SU-DHL-6 (cell line): Measurements from ENCODE around the gene MYL12A.

Experiments used
- H2AFZ ChIP-seq: fragments of 200-600 bp; sonication (generic); 2 replicates; pipeline ENCODE4 v1.6.1; 2014; ENCODE audit warnings: low read depth, mild to moderate bottlenecking, moderate library complexity, mixed read lengths, antibody characterized with exemption, low read length; ENCODE audit not compliant: severe bottlenecking
- H3F3A ChIP-seq: fragments of 200-600 bp; shearing (Covaris generic); 2 replicates; pipeline ENCODE4 v1.6.0; 2016; ENCODE audit warnings: antibody characterized with exemption, mild to moderate bottlenecking; ENCODE audit not compliant: insufficient read depth
- H3K27ac ChIP-seq: fragments of 200-600 bp; sonication (generic); 2 replicates; pipeline ENCODE4 v1.5.1; 2016; ENCODE audit warnings: low read depth, mild to moderate bottlenecking, low read length, moderate library complexity, mixed read lengths
- H3K27me3 ChIP-seq: fragments of 200-600 bp; sonication (generic), shearing (Covaris generic); 2 replicates; pipeline ENCODE4 v1.6.0; 2014; ENCODE audit warnings: mild to moderate bottlenecking, low read length
- H3K36me3 ChIP-seq: fragments of 200-600 bp; sonication (generic); 2 replicates; pipeline ENCODE4 v1.6.1; 2014; ENCODE audit warnings: mild to moderate bottlenecking, low read length, mixed read lengths
- H3K4me2 ChIP-seq: fragments of 300-600, 200-600 bp; shearing (Covaris generic), sonication (generic); 2 replicates; pipeline ENCODE4 v1.6.0; 2014; ENCODE audit warnings: low read length, low read depth, mild to moderate bottlenecking; ENCODE audit not compliant: poor library complexity, severe bottlenecking
- H3K4me3 ChIP-seq: fragments of 200-600 bp; sonication (generic); 2 replicates; pipeline ENCODE4 v1.5.1; 2014; ENCODE audit warnings: antibody characterized with exemption, low read length, mild to moderate bottlenecking, mixed read lengths; ENCODE audit not compliant: insufficient read depth, poor library complexity, severe bottlenecking
- H3K79me2 ChIP-seq: fragments of 200-600 bp; sonication (generic); 2 replicates; pipeline ENCODE4 v1.6.1; 2014; ENCODE audit warnings: mild to moderate bottlenecking, low read length, moderate library complexity; ENCODE audit not compliant: insufficient read depth
- H3K9ac ChIP-seq: fragments of 200-600 bp; sonication (generic); 2 replicates; pipeline ENCODE4 v1.7.0; 2014; ENCODE audit warnings: mild to moderate bottlenecking, low read length
- H3K9me2 ChIP-seq: fragments of 200-600 bp; sonication (generic); replicated peaks from 2 replicates; pipeline ENCODE4 v1.6.1; 2014; ENCODE audit warnings: low read length; ENCODE audit not compliant: insufficient read depth
- H3K9me3 ChIP-seq: fragments of 200-600 bp; sonication (generic); 2 replicates; pipeline ENCODE4 v1.6.1; 2014; ENCODE audit warnings: low read length, mixed read lengths; ENCODE audit not compliant: insufficient read depth
- H4K20me1 ChIP-seq: fragments of 200-600 bp; sonication (generic); 2 replicates; pipeline ENCODE4 v1.6.1; 2014; ENCODE audit warnings: low read depth, mild to moderate bottlenecking, antibody characterized with exemption, low read length, moderate library complexity, mixed read lengths
- EZH2phosphoT487 ChIP-seq: fragments of 200-600 bp; sonication (generic), shearing (Covaris generic); conservative IDR thresholded peaks from 2 replicates; pipeline ENCODE4 v1.6.1; 2018; ENCODE audit warnings: mild to moderate bottlenecking, antibody characterized with exemption, low read length, moderate library complexity, mixed read lengths
- TF ChIP-seq, protein P1 (sequence below): fragments of 200-600 bp; sonication (generic); IDR thresholded peaks from one replicate; pipeline ENCODE4 v1.5.1; 2017; ENCODE audit warnings: antibody characterized with exemption, mild to moderate bottlenecking, low read length, moderate library complexity; ENCODE audit not compliant: insufficient read depth, poor library complexity, severe bottlenecking

Gene MYL12A

DNA sequence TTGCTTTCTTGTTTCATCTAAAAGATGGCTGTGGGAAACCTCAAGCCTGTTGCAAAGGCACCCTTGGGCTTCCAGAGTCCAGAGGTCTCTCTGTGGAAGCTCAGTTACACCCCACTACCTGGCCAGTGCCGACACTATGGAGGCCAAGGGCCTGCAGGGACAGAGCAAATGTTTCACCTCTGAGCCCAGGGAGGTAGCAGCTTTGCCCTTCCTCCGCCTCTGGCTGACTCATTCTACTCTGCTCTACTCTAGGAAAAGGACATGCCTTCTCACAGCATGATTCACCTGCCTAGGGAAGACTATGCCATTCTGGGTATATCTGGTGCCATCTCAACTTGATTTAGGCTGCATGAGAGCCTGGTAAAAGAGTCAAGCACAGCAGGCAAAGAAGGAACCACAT is 40.0 kb upstream of the MYL12A start:
- H3K9me2 ChIP-seq, result no peaks in the 10 kb centered on the region
- H3K4me2 ChIP-seq, result no peak overlapping the region
- H3K27ac ChIP-seq, result no peak overlapping the region
- no peaks in the 10 kb centered on the region for H3F3A ChIP-seq
- no peak overlapping the region for H3K9ac ChIP-seq
- H3K79me2 ChIP-seq, result no peaks in the 10 kb centered on the region
- TF ChIP-seq, protein P1, sequence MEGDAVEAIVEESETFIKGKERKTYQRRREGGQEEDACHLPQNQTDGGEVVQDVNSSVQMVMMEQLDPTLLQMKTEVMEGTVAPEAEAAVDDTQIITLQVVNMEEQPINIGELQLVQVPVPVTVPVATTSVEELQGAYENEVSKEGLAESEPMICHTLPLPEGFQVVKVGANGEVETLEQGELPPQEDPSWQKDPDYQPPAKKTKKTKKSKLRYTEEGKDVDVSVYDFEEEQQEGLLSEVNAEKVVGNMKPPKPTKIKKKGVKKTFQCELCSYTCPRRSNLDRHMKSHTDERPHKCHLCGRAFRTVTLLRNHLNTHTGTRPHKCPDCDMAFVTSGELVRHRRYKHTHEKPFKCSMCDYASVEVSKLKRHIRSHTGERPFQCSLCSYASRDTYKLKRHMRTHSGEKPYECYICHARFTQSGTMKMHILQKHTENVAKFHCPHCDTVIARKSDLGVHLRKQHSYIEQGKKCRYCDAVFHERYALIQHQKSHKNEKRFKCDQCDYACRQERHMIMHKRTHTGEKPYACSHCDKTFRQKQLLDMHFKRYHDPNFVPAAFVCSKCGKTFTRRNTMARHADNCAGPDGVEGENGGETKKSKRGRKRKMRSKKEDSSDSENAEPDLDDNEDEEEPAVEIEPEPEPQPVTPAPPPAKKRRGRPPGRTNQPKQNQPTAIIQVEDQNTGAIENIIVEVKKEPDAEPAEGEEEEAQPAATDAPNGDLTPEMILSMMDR, result no peak
- no peak overlapping the region for H2AFZ ChIP-seq
- no peaks in the 10 kb centered on the region for H3K27me3 ChIP-seq
- H3K36me3 ChIP-seq, result no peaks in the 10 kb centered on the region; the same call in 1 of the 2 replicates
- H3K4me3 ChIP-seq, result no peak overlapping the region
- no peaks in the 10 kb centered on the region for H3K9me3 ChIP-seq
- no peaks in the 10 kb centered on the region for H4K20me1 ChIP-seq

- TF ChIP-seq, protein P1, result no peak
- no peak for TF ChIP-seq EZH2phosphoT487
- H3K27me3 ChIP-seq, result no peaks in the 10 kb centered on the region
- H3K9ac ChIP-seq, result no peak overlapping the region
- no peak overlapping the region for H3K4me3 ChIP-seq
- H3K36me3 ChIP-seq, result no peaks in the 10 kb centered on the region
- H3K4me2 ChIP-seq, result no peak overlapping the region
- H2AFZ ChIP-seq, result peak overlapping the region; percentile 41
- no peaks in the 10 kb centered on the region for H3K9me2 ChIP-seq
- H3K9me3 ChIP-seq, result no peaks in the 10 kb centered on the region
- H4K20me1 ChIP-seq, result no peaks in the 10 kb centered on the region
- no peak overlapping the region for H3K27ac ChIP-seq
- H3F3A ChIP-seq, result no peaks in the 10 kb centered on the region
- H3K79me2 ChIP-seq, result no peaks in the 10 kb centered on the region
Observed at GRCh38 chr18:3209859-3210569, 37.6 kb upstream of the MYL12A start.

DNA sequence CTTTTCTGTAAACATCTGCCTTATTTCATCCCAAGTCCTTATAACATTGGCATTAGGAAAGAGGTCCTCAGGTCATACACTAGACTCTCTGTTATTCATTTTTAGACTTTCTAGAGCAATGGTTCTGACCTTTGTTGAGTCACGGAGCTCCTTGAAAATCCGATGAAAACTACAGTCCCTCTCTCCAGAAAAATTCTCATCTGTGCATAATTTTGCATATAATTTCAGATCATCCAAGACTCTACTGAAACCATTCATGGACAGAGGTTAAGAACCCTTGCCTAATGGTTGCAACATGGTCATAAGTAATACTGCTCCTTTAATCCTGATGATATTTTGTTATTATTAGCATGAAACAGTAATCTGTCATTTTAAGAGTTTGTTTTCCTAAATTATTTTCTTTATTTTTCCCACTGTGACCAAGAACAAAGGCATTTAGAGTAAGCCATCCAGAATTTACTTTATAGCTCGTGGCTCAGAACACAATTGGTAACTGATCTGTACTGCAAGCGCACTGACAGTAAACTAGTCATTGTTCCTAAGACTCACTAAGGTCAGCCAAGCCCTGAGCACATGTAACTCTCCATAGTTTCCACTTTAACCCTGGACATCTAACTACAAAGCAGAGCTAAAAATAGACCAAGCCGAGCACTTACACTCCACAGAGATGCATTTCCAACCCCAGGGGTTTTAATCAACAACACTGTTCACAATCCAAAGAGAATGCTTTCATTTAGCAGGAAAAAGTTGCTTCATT is 36.2 kb upstream of the MYL12A start:
- H3K79me2 ChIP-seq, result no peaks in the 10 kb centered on the region
- no peak overlapping the region for H2AFZ ChIP-seq
- H3K9me2 ChIP-seq, result no peaks in the 10 kb centered on the region
- H3K4me2 ChIP-seq, result no peak overlapping the region
- no peak overlapping the region for H3K9ac ChIP-seq
- no peak overlapping the region for H3K27ac ChIP-seq
- TF ChIP-seq, protein P1, result no peak
- TF ChIP-seq EZH2phosphoT487, result no peak
- H3K27me3 ChIP-seq, result no peaks in the 10 kb centered on the region
- no peaks in the 10 kb centered on the region for H3K36me3 ChIP-seq
- H3K4me3 ChIP-seq, result no peak overlapping the region
- no peaks in the 10 kb centered on the region for H3K9me3 ChIP-seq
- no peaks in the 10 kb centered on the region for H4K20me1 ChIP-seq
- H3F3A ChIP-seq, result no peaks in the 10 kb centered on the region
